ENCODE data around the gene ITGB1BP1. TPM values are rescaled to one million over a fixed set of nuclear protein-coding genes. Genes with fewer than 3 reads are reported as not detected.

Gene ITGB1BP1
- total RNA-seq, 1 donor from 2014 or later, result 25.4 TPM

DNA sequence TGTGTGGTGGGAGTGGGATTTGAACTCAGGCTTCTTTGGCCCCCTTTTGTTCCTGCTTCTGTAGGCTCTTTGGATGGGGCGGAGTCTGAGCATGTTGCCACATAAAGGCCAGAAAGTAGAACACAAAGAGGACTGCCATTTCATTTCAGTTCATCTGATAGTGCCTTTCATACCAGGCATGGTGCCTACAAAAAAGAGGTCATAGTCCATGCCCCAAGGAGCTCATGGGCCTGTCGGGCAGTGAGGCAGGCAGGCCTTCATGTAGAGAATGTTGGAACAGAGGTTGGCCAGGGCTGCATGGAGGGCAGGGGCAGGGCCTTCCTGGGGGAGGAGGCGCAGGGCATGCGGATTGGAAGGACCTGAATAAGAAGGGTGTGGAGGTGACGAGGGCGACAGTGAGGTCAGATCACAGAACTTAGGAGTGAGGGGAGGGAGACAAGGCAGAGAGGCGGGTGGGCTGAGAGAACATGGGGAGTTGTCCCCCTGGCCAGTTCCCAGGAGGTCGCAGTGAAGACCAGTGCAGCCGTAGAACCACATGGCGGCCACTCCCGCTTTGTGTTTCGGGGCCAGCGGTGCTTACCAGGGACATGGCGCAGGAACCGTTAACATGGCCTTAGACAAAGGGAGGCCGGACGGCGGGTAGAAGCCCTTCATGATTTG, 49.1 kb downstream of the ITGB1BP1 start:
- Histone ChIP-seq H3K4me3 (no peak overlapping the region), H3K27ac (no peak overlapping the region), H3K36me3 (peaks cover 34 to 85% of the 10 kb centered on the region in 2 donors), H3K4me1 (peaks cover 2 to 14% of the 10 kb centered on the region in 2 donors), H3K9me3 (no peaks in the 10 kb centered on the region), H3K27me3 (no peaks in the 10 kb centered on the region)
- TF ChIP-seq, protein P1, sequence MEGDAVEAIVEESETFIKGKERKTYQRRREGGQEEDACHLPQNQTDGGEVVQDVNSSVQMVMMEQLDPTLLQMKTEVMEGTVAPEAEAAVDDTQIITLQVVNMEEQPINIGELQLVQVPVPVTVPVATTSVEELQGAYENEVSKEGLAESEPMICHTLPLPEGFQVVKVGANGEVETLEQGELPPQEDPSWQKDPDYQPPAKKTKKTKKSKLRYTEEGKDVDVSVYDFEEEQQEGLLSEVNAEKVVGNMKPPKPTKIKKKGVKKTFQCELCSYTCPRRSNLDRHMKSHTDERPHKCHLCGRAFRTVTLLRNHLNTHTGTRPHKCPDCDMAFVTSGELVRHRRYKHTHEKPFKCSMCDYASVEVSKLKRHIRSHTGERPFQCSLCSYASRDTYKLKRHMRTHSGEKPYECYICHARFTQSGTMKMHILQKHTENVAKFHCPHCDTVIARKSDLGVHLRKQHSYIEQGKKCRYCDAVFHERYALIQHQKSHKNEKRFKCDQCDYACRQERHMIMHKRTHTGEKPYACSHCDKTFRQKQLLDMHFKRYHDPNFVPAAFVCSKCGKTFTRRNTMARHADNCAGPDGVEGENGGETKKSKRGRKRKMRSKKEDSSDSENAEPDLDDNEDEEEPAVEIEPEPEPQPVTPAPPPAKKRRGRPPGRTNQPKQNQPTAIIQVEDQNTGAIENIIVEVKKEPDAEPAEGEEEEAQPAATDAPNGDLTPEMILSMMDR (IDR thresholded peaks at IDR 0.05), result no peak
- intact Hi-C loops (cut with DNase I), result no loop called here
- DNase-seq (ENCODE audit: low spot score in 2 of 2), result no peak

GRCh38 chr2:9373476-9373875, 49.9 kb downstream of the ITGB1BP1 start:
- no peak for DNase-seq (ENCODE audit: low spot score in 2 of 2)
- Histone ChIP-seq H3K4me1 (peaks cover 0 to 7% of the 10 kb centered on the region in 2 donors), H3K4me3 (no peak overlapping the region), H3K9me3 (no peaks in the 10 kb centered on the region), H3K27me3 (no peaks in the 10 kb centered on the region), H3K36me3 (peaks cover 29 to 87% of the 10 kb centered on the region in 2 donors), H3K27ac (no peak overlapping the region)
- TF ChIP-seq, protein P1 (IDR thresholded peaks at IDR 0.05), result no peak
- intact Hi-C loops (cut with DNase I), result no loop called here

- Histone ChIP-seq H3K4me3 (no peak overlapping the region), H3K9me3 (no peaks in the 10 kb centered on the region), H3K27ac (no peak overlapping the region), H3K36me3 (peaks cover 31 to 91% of the 10 kb centered on the region in 2 donors), H3K4me1 (peaks cover 0 to 4% of the 10 kb centered on the region in 2 donors), H3K27me3 (no peaks in the 10 kb centered on the region)
- TF ChIP-seq, protein P1 (IDR thresholded peaks at IDR 0.05), result no peak
- DNase-seq (ENCODE audit: low spot score in 2 of 2), result no peak
- intact Hi-C loops (cut with DNase I), result no loop called here
Observed at GRCh38 chr2:9373047-9373446, 50.3 kb downstream of the ITGB1BP1 start.

DNA sequence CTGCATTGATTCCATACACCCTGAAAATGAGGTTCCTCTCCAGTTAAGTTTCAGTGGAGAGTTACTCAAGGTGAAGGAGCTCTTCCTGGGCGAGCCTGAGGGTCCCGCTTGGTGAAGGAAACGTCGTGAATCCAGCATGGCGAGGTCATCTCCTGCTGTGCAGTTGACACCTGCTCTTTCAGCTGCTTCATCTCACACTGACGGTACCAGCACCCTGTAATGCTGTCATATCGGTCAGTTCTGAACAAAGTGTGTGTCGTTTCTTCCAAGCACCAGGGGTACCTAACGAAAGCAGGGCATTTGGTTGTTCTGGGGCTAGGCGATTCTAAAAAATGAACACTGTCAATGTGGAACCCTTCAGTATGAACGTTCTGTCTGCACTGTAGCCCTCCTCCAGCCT, 52.6 kb downstream of the ITGB1BP1 start:
- Histone ChIP-seq H3K9me3 (no peaks in the 10 kb centered on the region), H3K27me3 (no peaks in the 10 kb centered on the region), H3K36me3 (peaks cover 50 to 97% of the 10 kb centered on the region in 2 donors), H3K4me1 (no peaks in the 10 kb centered on the region), H3K4me3 (no peak overlapping the region), H3K27ac (no peak overlapping the region)
- no peak for DNase-seq (ENCODE audit: low spot score in 2 of 2)
- TF ChIP-seq, protein P1 (IDR thresholded peaks at IDR 0.05), result no peak
- intact Hi-C loops (cut with DNase I), result no loop called here

GRCh38 chr2:9366026-9366425, 57.3 kb downstream of the ITGB1BP1 start:
- no peak overlapping the region for H3K4me3 ChIP-seq
- no peak overlapping the region for H3K27ac ChIP-seq
- peaks cover 36 to 97% of the 10 kb centered on the region in 2 donors for H3K36me3 ChIP-seq
- no peak for DNase-seq (ENCODE audit: low spot score in 2 of 2)
- intact Hi-C loops (cut with DNase I), result no loop called here
- H3K4me1 ChIP-seq, result no peaks in the 10 kb centered on the region
- TF ChIP-seq, protein P1 (IDR thresholded peaks at IDR 0.05), result no peak
- H3K27me3 ChIP-seq, result no peaks in the 10 kb centered on the region
- H3K9me3 ChIP-seq, result no peaks in the 10 kb centered on the region
